ENCODE results near the gene ZNF385A. TPM values are rescaled to one million over a fixed set of nuclear protein-coding genes. Genes with fewer than 3 reads are reported as not detected.
A peak's percentile ranks its signal among the peaks of the same experiment; 100 is the strongest.

ZNF385A gene
- total and polyA plus RNA-seq, 2 experiments from 2014 or later, result 13.4 to 20.0 TPM

DNA sequence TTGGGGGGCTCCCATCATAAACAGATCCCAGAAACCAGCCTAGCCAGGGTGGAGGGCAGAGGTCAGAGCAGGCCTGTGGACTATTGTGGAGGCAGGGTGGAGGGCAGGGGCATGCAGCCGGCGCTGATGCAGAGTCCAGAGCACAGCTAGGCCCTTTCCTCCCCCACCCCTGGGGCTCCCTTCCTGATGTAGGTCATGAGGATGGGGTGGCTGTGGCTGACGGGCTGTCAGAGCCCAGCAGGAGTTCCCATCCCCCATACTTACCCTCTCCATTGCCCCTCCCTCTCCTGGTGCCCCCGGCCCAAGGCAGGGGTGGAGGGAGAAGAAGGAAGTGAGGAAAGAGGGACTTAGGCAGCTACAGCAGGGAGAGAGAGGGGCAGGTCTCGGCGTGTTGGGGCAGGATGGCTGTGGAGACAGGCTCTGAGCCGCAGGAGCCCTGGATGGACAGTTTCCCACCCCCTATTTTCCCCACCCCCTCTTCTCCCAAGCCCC, 5.7 kb upstream of the ZNF385A start:
- Histone ChIP-seq H3K9me3 (ENCODE audit: low read depth) (no peaks in the 10 kb centered on the region), H3K27ac (peak overlapping the region; percentile 10), H3K4me3 (peak overlapping the region; percentile 60), H3K36me3 (peaks cover 4% of the 10 kb centered on the region), H3K27me3 (no peaks in the 10 kb centered on the region), H3K4me1 (ENCODE audit: low read depth) (peaks cover 47% of the 10 kb centered on the region)
- DNase-seq (ENCODE audit: low read depth in 1 of 2, low spot score in 1 of 2), result peak in 1 of 2 donors; percentile 59
- TF ChIP-seq, protein P1, sequence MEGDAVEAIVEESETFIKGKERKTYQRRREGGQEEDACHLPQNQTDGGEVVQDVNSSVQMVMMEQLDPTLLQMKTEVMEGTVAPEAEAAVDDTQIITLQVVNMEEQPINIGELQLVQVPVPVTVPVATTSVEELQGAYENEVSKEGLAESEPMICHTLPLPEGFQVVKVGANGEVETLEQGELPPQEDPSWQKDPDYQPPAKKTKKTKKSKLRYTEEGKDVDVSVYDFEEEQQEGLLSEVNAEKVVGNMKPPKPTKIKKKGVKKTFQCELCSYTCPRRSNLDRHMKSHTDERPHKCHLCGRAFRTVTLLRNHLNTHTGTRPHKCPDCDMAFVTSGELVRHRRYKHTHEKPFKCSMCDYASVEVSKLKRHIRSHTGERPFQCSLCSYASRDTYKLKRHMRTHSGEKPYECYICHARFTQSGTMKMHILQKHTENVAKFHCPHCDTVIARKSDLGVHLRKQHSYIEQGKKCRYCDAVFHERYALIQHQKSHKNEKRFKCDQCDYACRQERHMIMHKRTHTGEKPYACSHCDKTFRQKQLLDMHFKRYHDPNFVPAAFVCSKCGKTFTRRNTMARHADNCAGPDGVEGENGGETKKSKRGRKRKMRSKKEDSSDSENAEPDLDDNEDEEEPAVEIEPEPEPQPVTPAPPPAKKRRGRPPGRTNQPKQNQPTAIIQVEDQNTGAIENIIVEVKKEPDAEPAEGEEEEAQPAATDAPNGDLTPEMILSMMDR (IDR thresholded peaks at IDR 0.05; ENCODE audit: low read depth, low read length), result no peak

- TF ChIP-seq, protein P1 (IDR thresholded peaks at IDR 0.05; ENCODE audit: low read depth, low read length), result no peak
Measured at GRCh38 chr12:54389607-54390175, 5.2 kb upstream of the ZNF385A start.

DNA sequence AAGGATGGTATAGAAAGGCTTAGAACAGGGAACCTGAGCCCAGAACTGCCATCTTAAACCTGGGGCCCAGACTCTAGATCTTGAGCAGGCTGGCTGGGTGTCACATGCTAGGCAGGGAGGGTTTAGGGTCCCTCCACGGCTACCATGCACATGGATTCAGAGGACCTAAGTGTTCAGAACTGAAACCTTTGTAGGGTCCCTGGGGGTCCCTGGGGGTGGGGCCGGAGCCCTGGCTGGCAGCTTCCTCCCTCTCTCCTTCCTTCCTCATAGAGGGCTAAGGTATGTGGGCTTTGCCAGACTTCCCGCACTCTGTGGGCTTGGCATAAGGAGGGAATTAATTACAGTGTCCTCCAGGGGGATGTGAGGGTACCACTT, 4.6 kb upstream of the ZNF385A start:
- TF ChIP-seq, protein P1 (IDR thresholded peaks at IDR 0.05; ENCODE audit: low read depth, low read length), result no peak
- no peak overlapping the region for H3K4me3 ChIP-seq
- no peaks in the 10 kb centered on the region for H3K9me3 ChIP-seq (ENCODE audit: low read depth)
- no peak for DNase-seq (ENCODE audit: low read depth in 1 of 2, low spot score in 1 of 2)
- H3K4me1 ChIP-seq (ENCODE audit: low read depth), result peaks cover 58% of the 10 kb centered on the region
- peak overlapping the region; percentile 83 for H3K27ac ChIP-seq
- H3K27me3 ChIP-seq, result no peaks in the 10 kb centered on the region
- no peaks in the 10 kb centered on the region for H3K36me3 ChIP-seq

More at GRCh38 chr12:54389607-54390175, 5.2 kb upstream of the ZNF385A start:
- H3K36me3 ChIP-seq, result no peaks in the 10 kb centered on the region
- DNase-seq (ENCODE audit: low read depth in 1 of 2, low spot score in 1 of 2), result no peak
- H3K4me3 ChIP-seq, result peak overlapping the region; percentile 60
- no peaks in the 10 kb centered on the region for H3K9me3 ChIP-seq (ENCODE audit: low read depth)
- peaks cover 52% of the 10 kb centered on the region for H3K4me1 ChIP-seq (ENCODE audit: low read depth)
- peak overlapping the region; percentile 83 for H3K27ac ChIP-seq
- no peaks in the 10 kb centered on the region for H3K27me3 ChIP-seq

GRCh38 chr12:54388237-54389133, 4.0 kb upstream of the ZNF385A start:
- H3K27ac ChIP-seq, result peak overlapping the region; percentile 83
- no peaks in the 10 kb centered on the region for H3K27me3 ChIP-seq
- DNase-seq (ENCODE audit: low read depth in 1 of 2, low spot score in 1 of 2), result peak in 1 of 2 donors; percentile 41
- H3K36me3 ChIP-seq, result no peaks in the 10 kb centered on the region
- H3K9me3 ChIP-seq (ENCODE audit: low read depth), result no peaks in the 10 kb centered on the region
- TF ChIP-seq, protein P1 (IDR thresholded peaks at IDR 0.05; ENCODE audit: low read depth, low read length), result no peak
- peaks cover 60% of the 10 kb centered on the region for H3K4me1 ChIP-seq (ENCODE audit: low read depth)
- H3K4me3 ChIP-seq, result no peak overlapping the region

DNA sequence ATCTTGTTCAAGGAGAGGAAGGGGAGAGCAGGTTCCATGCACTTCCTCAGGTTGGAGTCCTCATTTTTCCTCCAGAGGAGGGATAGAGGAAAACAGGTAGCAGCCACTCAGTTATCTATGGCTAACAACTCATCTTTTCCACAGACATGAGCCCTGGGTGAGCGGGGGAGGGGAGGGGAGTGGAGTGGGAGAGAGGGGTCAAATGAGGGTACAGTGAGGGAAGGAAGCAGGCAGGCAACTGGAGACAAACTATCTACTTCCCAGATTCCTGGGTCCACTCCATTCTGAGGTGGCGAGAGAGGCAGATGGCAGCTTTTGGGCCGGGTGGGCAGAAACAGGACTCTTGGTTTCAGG, 2.6 kb upstream of the ZNF385A start:
- Histone ChIP-seq H3K4me3 (no peak overlapping the region), H3K4me1 (ENCODE audit: low read depth) (peaks cover 60% of the 10 kb centered on the region), H3K36me3 (no peaks in the 10 kb centered on the region), H3K27me3 (no peaks in the 10 kb centered on the region), H3K9me3 (ENCODE audit: low read depth) (no peaks in the 10 kb centered on the region), H3K27ac (peak overlapping the region; percentile 83)
- no peak for DNase-seq (ENCODE audit: low read depth in 1 of 2, low spot score in 1 of 2)
- TF ChIP-seq, protein P1 (IDR thresholded peaks at IDR 0.05; ENCODE audit: low read depth, low read length), result no peak

Measured in cardiac muscle cell (in vitro differentiated cells and primary cell).